Adrenal gland (tissue), 12 donors: ENCODE results near the gene PTPRF. TPM values are rescaled to one million over a fixed set of nuclear protein-coding genes. Genes with fewer than 3 reads are reported as not detected.

Experiments used
- DNase-seq, 7 donors: peaks; one replicate each; pipeline ENCODE4 v3.0.0-alpha.2; 2019 to 2020
- H3K27ac ChIP-seq, 5 donors: fragments of 200-600 bp; sonication (generic) in 4 of 5; 1 replicate in 3 of 5; 2 replicates in 2 of 5; pipeline versions ENCODE4 v1.5.1 to v1.8.0; 2016 to 2020; ENCODE audit warnings: mild to moderate bottlenecking in 1 of 5
- H3K27me3 ChIP-seq: fragments of 200-600 bp; 2 replicates; pipeline ENCODE4 v1.8.0; 2021
- H3K36me3 ChIP-seq, 2 donors: fragments of 200-600 bp; replicated peaks in 1 of 2; 1 replicate in 1 of 2; 2 replicates in 1 of 2; pipeline versions ENCODE4 v1.5.1 to v1.8.0; 2018 to 2022
- H3K4me1 ChIP-seq, 2 donors: fragments of 200-600 bp; replicated peaks in 1 of 2; 1 replicate in 1 of 2; 2 replicates in 1 of 2; pipeline versions ENCODE4 v1.5.1 to v1.8.0; 2018 to 2021
- H3K4me3 ChIP-seq, 4 donors: fragments of 200-600 bp; sonication (generic) in 3 of 4; one replicate each; pipeline ENCODE4 v1.5.1; 2016 to 2018
- H3K9me3 ChIP-seq, 3 donors: fragments of 200-600 bp; sonication (generic) in 1 of 3; replicated peaks in 1 of 3; 1 replicate in 2 of 3; 2 replicates in 1 of 3; pipeline versions ENCODE4 v1.5.1 to v1.8.0; 2016 to 2021
- POLR2A ChIP-seq, 2 donors: fragments of 450-650 bp; IDR thresholded peaks; one replicate each; pipeline ENCODE4 v1.6.1; 2017; ENCODE audit warnings: antibody characterized with exemption in 2 of 2, mild to moderate bottlenecking in 2 of 2, moderate library complexity in 1 of 2
- WGBS, 4 donors: extraction: QIAGEN DNeasy Blood & Tissue Kit in 2 of 4; methylation state at CpG; one replicate each; pipeline versions ENCODE4 v1.1.5 to v1.1.7; 2013 to 2017; 5-methylcytosine and 5-hydroxymethylcytosine counted together
- intact Hi-C, 2 donors: fragments of 100-400 bp; cut with DNase I; formaldehyde crosslinking; loops; one replicate each; pipeline versions ENCODE4 v1.14.1 to v1.15.0; 2022 to 2023
- polyA plus RNA-seq, 3 donors: library from polyadenylated mRNA; stranded (reverse); fragments of 200-250 nt in 2 of 3; fragments of 350-450 nt in 1 of 3; fragmentation: Illumina TruSeq in 1 of 3; extraction: RNeasy Lipid Tissue Mini Kit (QIAGEN cat#74804) in 1 of 3; gene quantifications; one replicate each; pipeline ENCODE4 v1.2.3, GENCODE V29; 2013 to 2014
- total RNA-seq, 9 donors: library from RNA; depleted of rRNA in 4 of 9; stranded (reverse); fragments of >200 nt in 4 of 9; fragments of 120-200 nt in 1 of 9; fragmentation: NEBNext Ultra II Directional in 1 of 9; extraction: Animal tissue kit (Norgen Biotek cat#: 25700) in 1 of 9; gene quantifications; one replicate each; pipeline versions ENCODE4 v1.1.0 to v1.2.4, GENCODE V29; 2013 to 2023
- TF ChIP-seq, protein P1 (sequence below), 6 experiments: fragments of 450-650 bp in 4 of 6; fragments of 200-600 bp in 2 of 6; sonication (generic) in 1 of 6; IDR thresholded peaks; 1 replicate in 5 of 6; 2 replicates in 1 of 6; pipeline versions ENCODE4 v1.5.1 to v1.8.0; 2016 to 2021; ENCODE audit warnings: antibody characterized with exemption in 6 of 6, mild to moderate bottlenecking in 2 of 6, moderate library complexity in 1 of 6
- donor health status: healthy with polysubstance abuse.
- donor health status: Bipolar disorder and iron deficiency.
- donor health status: DM: yes; HTN: yes; CAD: no.
- donor health status: DM: no; HTN: no; CAD: no.
- donor health status: DM: no; HTN: no; CAD: no.
- donor health status: DM: yes; HTN: yes; CAD: no.

PTPRF gene
- total and polyA plus RNA-seq, 12 donors, result 9.2 to 92.0 (median 30.1) TPM

DNA sequence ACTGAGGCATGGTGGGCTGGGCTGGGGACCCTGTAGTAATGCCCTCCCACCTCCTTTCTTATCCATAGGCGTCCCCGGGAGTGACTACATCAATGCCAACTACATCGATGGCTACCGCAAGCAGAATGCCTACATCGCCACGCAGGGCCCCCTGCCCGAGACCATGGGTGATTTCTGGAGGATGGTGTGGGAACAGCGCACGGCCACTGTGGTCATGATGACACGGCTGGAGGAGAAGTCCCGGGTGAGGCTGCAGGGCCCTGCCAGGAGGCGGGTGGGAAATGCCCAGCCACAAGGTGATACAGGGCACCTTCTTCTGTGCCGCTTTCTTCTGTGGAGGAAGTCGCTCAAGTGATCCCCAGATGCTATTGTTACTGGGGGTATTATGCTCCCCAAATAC, 87.0 kb downstream of the PTPRF start:
- Histone ChIP-seq H3K4me3 (no peak overlapping the region), H3K4me1 (no peaks in the 10 kb centered on the region), H3K36me3 (peaks cover 0 to 6% of the 10 kb centered on the region in 2 donors), H3K9me3 (no peaks in the 10 kb centered on the region), H3K27me3 (no peaks in the 10 kb centered on the region), H3K27ac (no peak overlapping the region)
- 76 to 98% (median 95%) methylated on average over 3 to 14 of the region's 14 CpGs for WGBS, 4 donors
- no peak for TF ChIP-seq POLR2A (IDR thresholded peaks at IDR 0.05)
- TF ChIP-seq, protein P1, sequence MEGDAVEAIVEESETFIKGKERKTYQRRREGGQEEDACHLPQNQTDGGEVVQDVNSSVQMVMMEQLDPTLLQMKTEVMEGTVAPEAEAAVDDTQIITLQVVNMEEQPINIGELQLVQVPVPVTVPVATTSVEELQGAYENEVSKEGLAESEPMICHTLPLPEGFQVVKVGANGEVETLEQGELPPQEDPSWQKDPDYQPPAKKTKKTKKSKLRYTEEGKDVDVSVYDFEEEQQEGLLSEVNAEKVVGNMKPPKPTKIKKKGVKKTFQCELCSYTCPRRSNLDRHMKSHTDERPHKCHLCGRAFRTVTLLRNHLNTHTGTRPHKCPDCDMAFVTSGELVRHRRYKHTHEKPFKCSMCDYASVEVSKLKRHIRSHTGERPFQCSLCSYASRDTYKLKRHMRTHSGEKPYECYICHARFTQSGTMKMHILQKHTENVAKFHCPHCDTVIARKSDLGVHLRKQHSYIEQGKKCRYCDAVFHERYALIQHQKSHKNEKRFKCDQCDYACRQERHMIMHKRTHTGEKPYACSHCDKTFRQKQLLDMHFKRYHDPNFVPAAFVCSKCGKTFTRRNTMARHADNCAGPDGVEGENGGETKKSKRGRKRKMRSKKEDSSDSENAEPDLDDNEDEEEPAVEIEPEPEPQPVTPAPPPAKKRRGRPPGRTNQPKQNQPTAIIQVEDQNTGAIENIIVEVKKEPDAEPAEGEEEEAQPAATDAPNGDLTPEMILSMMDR (IDR thresholded peaks at IDR 0.05), result no peak
- no peak for DNase-seq
- intact Hi-C loops, result loop anchor here in 1 of 2 donors (10.0 kb wide), 1 partner anchor 297 kb away; no protein-coding TSS in a partner anchor

DNA sequence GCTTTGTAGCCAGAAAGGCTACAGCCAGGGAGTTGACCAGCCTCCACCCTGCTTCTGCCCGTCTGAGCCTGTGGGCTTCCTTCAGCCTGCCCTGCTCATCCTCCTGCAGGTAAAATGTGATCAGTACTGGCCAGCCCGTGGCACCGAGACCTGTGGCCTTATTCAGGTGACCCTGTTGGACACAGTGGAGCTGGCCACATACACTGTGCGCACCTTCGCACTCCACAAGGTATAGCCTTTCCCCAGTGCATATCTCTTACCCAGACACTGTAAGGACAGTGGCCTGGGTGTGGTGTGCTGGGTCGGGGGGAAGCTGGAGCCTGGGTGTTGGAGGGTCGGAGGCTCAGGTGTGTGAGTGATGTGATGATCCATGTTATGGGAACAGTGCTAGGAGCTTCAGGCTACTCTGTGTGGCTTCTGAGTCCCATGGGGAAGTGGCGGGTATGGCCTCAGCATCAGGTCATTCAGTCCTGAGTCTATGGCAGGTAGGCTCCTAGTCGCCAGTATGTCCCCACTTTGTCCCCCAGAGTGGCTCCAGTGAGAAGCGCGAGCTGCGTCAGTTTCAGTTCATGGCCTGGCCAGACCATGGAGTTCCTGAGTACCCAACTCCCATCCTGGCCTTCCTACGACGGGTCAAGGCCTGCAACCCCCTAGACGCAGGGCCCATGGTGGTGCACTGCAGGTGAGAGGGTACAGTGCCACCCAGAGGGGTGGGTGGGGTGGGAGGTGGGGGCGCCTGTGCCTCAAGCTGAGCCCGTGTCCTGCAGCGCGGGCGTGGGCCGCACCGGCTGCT, 88.0 kb downstream of the PTPRF start:
- H3K36me3 ChIP-seq, result peaks cover 0 to 6% of the 10 kb centered on the region in 2 donors
- WGBS, 4 donors, result 96 to 100% (median 97%) methylated on average over 4 to 22 of the region's 22 CpGs
- H3K27ac ChIP-seq, result no peak overlapping the region
- H3K27me3 ChIP-seq, result no peaks in the 10 kb centered on the region
- intact Hi-C loops, result loop anchor here in 1 of 2 donors (10.0 kb wide), 1 partner anchor 296 kb away; no protein-coding TSS in a partner anchor
- H3K4me3 ChIP-seq, result no peak overlapping the region
- no peak for TF ChIP-seq POLR2A (IDR thresholded peaks at IDR 0.05)
- TF ChIP-seq, protein P1 (IDR thresholded peaks at IDR 0.05), result no peak
- DNase-seq, result no peak
- no peaks in the 10 kb centered on the region for H3K4me1 ChIP-seq
- no peaks in the 10 kb centered on the region for H3K9me3 ChIP-seq

DNA sequence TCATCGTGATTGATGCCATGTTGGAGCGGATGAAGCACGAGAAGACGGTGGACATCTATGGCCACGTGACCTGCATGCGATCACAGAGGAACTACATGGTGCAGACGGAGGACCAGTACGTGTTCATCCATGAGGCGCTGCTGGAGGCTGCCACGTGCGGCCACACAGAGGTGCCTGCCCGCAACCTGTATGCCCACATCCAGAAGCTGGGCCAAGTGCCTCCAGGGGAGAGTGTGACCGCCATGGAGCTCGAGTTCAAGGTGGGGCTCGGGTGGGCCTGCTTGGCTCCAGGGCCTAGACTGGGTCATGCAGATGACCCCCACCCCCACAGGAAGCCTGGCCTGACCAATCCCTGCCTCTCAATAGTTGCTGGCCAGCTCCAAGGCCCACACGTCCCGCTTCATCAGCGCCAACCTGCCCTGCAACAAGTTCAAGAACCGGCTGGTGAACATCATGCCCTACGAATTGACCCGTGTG, 88.7 kb downstream of the PTPRF start:
- intact Hi-C loops, result loop anchor here in 1 of 2 donors (10.0 kb wide), 1 partner anchor 295 kb away; no protein-coding TSS in a partner anchor
- 94 to 99% (median 96%) methylated on average over 14 to 21 of the region's 21 CpGs for WGBS, 4 donors
- H3K4me3 ChIP-seq, result no peak overlapping the region
- H3K27ac ChIP-seq, result no peak overlapping the region
- H3K27me3 ChIP-seq, result no peaks in the 10 kb centered on the region
- no peaks in the 10 kb centered on the region for H3K4me1 ChIP-seq
- H3K9me3 ChIP-seq, result no peaks in the 10 kb centered on the region
- H3K36me3 ChIP-seq, result peaks cover 0 to 6% of the 10 kb centered on the region in 2 donors
- no peak for DNase-seq
- TF ChIP-seq, protein P1 (IDR thresholded peaks at IDR 0.05), result no peak
- TF ChIP-seq POLR2A (IDR thresholded peaks at IDR 0.05), result no peak

DNA sequence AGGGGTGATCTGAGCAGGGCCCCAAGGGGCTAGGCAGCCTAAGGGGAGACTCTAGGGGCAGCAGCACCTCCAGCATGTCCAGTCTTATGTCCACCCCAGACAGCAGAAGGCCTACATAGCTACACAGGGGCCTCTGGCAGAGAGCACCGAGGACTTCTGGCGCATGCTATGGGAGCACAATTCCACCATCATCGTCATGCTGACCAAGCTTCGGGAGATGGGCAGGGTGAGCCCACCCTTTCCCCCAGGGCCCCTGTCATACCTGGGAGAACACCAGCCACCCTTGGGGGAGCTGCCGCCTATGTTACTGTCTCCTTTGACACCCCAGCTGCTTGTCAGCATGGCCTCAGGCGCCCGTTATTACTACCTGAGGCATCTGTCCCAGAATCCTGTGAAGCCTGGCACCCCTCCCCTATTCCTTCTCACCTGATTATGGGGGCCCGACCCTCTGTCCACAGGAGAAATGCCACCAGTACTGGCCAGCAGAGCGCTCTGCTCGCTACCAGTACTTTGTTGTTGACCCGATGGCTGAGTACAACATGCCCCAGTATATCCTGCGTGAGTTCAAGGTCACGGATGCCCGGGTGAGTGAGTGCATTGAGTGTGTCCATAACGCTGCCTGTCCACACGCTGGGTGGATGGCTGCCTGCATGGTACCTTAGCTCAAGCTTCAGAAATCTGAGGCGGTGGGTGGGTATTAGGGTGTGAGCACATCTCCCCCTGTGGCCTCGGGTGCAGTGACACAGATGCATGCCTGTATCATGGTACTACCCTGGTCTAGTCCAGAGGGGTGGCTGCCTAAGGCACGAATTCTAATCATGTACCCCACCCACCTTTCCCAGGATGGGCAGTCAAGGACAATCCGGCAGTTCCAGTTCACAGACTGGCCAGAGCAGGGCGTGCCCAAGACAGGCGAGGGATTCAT, 89.6 kb downstream of the PTPRF start:
- Histone ChIP-seq H3K9me3 (no peaks in the 10 kb centered on the region), H3K4me1 (no peaks in the 10 kb centered on the region), H3K36me3 (peaks cover 0 to 6% of the 10 kb centered on the region in 2 donors), H3K27ac (no peak overlapping the region), H3K4me3 (no peak overlapping the region), H3K27me3 (no peaks in the 10 kb centered on the region)
- intact Hi-C loops, result loop anchor here in 1 of 2 donors (10.0 kb wide), 1 partner anchor 295 kb away; no protein-coding TSS in a partner anchor
- DNase-seq, result no peak
- 89 to 94% (median 92%) methylated on average over 16 to 22 of the region's 22 CpGs for WGBS, 4 donors
- TF ChIP-seq, protein P1 (IDR thresholded peaks at IDR 0.05), result no peak
- TF ChIP-seq POLR2A (IDR thresholded peaks at IDR 0.05), result no peak
